ENCODE measurements around the gene PARD6G.

GRCh38 chr18:80197528-80197927, 49.8 kb downstream of the PARD6G start:
- TF ChIP-seq, protein P1, sequence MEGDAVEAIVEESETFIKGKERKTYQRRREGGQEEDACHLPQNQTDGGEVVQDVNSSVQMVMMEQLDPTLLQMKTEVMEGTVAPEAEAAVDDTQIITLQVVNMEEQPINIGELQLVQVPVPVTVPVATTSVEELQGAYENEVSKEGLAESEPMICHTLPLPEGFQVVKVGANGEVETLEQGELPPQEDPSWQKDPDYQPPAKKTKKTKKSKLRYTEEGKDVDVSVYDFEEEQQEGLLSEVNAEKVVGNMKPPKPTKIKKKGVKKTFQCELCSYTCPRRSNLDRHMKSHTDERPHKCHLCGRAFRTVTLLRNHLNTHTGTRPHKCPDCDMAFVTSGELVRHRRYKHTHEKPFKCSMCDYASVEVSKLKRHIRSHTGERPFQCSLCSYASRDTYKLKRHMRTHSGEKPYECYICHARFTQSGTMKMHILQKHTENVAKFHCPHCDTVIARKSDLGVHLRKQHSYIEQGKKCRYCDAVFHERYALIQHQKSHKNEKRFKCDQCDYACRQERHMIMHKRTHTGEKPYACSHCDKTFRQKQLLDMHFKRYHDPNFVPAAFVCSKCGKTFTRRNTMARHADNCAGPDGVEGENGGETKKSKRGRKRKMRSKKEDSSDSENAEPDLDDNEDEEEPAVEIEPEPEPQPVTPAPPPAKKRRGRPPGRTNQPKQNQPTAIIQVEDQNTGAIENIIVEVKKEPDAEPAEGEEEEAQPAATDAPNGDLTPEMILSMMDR (IDR thresholded peaks at IDR 0.05) = no peak
- TF ChIP-seq POLR2A (IDR thresholded peaks at IDR 0.05) = no peak
